Esophagus squamous epithelium (tissue), 4 donors: ENCODE measurements around the gene BUB3.

Source experiments
- POLR2A ChIP-seq, 4 donors: fragments of 450-650 bp; IDR thresholded peaks; one replicate each; pipeline ENCODE4 v1.6.1; 2017; ENCODE audit warnings: antibody characterized with exemption in 4 of 4, mild to moderate bottlenecking in 4 of 4, moderate library complexity in 3 of 4
- TF ChIP-seq, protein P1 (sequence below), 6 experiments: fragments of 450-650 bp in 4 of 6; fragments of 200-600 bp in 2 of 6; sonication (generic) in 2 of 6; IDR thresholded peaks; one replicate each; pipeline ENCODE4 v1.5.1; 2016 to 2019; ENCODE audit warnings: antibody characterized with exemption in 6 of 6, mild to moderate bottlenecking in 4 of 6, moderate library complexity in 4 of 6

DNA sequence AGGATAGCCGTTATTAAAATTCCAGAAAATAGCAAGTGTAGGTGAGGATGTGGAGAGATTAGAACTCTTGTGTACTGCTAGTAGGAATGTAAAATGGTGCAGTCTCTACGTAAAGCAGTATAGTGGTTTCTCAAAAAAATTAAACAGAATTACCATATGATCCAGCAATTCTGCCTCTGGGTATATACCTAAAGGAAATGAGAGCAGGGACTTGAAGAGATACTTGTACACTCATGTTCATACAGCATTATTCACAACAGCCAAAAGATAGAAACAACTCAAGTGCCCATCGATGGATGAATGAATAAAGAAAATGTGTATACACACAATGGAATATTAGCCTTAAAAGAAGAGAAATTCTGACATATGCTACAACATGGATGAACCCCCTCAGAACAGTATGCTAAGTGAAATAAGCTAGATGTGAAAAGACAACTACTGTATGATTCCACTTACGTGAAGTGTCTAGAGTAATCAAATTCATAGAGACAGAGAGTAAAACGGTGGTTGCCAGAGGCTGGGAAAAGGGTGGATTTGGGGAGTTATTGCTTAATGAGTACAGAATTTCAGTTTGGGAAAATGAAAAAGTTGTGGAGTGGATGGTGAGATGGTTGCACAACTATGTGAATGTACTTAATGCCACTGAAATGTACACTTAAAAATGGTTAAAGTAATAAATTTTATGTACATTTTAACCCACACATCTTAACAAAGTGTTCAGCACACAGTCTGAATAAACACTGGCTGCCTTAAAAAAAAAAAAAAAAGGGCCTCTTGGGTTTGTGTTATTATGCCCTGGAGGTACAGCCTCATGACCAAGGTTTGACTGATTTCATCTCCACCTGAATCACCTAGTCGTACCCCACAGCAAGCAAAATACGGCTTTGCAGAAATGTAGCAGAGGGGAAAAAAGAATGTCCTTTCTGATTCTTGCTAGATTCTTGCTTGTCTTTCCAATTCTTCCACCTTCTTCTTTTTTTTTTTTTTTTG lies 26.2 kb downstream of the BUB3 start:
- TF ChIP-seq POLR2A (IDR thresholded peaks at IDR 0.05), result no peak
- TF ChIP-seq, protein P1, sequence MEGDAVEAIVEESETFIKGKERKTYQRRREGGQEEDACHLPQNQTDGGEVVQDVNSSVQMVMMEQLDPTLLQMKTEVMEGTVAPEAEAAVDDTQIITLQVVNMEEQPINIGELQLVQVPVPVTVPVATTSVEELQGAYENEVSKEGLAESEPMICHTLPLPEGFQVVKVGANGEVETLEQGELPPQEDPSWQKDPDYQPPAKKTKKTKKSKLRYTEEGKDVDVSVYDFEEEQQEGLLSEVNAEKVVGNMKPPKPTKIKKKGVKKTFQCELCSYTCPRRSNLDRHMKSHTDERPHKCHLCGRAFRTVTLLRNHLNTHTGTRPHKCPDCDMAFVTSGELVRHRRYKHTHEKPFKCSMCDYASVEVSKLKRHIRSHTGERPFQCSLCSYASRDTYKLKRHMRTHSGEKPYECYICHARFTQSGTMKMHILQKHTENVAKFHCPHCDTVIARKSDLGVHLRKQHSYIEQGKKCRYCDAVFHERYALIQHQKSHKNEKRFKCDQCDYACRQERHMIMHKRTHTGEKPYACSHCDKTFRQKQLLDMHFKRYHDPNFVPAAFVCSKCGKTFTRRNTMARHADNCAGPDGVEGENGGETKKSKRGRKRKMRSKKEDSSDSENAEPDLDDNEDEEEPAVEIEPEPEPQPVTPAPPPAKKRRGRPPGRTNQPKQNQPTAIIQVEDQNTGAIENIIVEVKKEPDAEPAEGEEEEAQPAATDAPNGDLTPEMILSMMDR (IDR thresholded peaks at IDR 0.05), result no peak
